ENCODE measurements around the gene AATK.

The AATK gene

DNA sequence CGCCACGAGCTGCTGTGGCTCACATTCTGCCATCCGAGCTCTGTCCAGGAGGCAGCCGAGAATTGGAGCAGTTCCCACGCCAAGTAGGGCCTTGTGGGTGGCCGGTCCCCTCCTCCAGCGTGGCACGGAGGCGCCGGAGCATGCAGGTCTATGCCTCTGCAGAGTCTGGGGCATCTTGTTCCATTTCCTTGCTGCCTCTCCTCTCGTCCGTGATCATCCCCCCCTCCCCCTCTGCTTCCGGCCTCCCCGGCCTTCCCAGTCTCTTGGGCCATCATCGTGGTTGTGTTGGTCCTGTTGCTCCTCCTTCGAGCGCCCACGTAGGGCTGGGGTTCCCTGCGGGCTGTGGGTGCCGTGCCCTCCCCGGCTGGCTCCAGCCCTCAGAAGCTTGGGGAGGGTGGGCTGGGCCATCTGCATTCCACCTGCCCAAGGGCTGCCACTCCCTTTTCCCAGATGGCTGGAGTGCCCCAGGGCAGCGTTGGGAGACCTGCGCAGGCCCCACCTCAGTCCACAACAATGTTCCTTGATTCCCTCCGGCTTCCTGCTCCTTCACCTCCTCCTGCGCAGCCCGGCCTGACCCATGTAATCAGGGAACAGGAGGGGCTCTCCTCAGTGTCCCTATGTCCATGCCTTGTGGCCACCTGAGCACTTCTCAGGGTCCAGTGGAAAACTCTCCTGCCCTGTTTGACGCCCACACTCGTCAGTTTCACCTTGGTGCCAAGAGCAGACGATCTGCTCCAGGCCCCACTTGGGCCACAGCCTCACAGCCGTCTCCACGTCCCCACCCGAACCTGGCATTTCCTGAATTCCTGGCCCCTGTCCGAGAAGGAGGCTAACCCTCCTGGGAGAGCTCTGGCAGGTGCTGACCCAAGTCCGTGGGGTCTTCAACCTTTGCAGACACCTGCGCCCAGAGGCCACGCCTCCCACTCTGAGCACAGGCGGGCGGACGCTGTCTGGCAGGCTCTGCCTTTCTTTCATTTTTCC, 94.0 kb downstream of the AATK start:
- no peak for DNase-seq (ENCODE audit: low read depth)

DNA sequence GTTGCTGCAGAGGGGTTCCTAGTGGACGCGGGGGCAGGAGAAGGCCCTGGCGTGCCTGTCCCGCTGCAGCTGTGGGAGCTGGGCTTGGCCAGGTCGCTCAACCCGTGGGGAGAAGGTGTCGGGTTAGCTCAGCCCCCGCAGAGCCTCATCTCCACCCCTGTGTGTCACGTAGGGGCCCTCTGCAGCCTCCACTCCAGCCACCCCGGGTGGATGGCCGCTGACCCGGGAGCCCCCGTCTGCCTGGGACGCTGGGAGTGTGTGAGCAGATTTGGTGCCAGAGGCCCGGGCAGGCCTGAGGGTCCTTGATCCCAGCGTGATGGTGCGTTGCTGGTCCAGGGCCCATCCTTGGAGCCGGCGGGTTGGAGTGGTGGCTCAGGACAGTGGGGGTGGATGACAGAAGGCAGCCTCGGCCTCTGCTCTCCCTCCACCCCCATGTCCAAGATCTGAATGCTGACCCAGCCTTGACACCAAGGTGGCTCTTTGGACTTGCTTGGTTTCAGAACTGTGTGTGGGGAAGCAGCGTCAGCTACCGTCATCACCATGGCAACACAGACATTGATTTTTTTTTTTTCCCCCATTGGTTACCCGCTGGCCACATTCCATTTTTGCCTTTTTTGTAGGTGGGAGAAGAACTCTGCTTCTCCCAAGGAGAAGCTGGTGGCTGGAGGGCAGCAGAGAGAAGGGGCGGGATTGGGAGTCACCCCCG, 95.3 kb downstream of the AATK start:
- DNase-seq (ENCODE audit: low read depth): no peak

DNA sequence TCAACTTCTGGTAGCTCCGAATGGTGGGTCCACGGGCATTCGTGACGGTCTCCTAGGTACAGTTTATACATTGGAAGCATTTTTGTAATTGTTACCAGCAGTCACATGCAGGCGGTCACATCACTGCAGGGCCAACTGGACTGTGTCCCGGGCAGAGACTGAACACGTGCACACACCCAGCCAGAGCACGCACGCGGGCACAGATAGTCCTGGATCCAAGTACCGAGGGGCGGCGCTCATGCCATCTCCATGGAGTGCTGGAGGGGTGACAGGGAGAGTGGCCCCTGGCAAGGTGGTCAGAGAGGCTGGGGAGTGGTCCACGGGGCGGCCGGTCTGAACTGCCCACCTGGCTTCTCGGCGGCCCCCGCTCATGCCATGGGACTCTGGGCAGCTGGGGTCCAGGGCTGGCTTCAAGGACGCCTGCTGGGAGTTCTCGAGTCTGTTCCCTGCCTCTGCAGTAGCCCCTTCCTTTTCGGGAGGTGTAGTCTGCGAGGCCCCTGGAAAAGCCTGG, 96.8 kb downstream of the AATK start:
- no peak for DNase-seq (ENCODE audit: low read depth)

DNA sequence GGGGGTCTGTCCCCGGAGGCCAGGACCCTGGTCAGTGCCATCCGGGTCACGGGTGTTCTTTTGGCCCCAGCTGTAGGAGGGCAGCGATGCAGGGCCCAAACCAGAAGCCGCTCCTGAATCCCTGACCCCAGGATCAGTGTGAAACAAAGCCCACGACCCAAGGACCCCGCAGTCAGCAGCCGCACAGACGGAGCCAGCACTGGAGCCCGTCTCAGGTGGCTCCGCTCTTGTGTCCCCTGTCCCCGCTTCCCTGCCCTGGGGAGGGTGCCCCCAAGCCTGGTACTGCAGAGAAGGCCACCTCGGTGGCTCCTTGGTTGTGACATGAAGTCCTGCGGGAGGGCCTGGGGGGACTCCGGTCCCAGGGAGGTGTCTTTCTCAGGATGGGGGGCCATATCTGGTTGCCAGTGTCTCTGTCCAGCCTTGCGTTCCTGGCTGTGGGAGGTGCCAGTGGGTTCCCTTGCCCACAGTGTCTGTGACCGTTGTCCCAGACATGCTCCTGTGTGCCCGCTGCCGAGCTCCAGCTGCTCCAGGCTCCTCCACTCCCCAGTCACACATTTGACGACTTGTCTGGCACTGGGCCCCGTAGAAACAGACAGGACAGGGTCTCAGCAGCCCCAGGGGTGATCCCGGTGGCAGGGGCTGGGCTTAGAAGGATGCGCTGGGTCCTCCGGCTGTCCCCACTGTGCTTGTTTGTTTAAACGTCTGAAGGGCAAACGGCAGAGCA, 97.4 kb downstream of the AATK start:
- DNase-seq (ENCODE audit: low read depth): no peak

DNA sequence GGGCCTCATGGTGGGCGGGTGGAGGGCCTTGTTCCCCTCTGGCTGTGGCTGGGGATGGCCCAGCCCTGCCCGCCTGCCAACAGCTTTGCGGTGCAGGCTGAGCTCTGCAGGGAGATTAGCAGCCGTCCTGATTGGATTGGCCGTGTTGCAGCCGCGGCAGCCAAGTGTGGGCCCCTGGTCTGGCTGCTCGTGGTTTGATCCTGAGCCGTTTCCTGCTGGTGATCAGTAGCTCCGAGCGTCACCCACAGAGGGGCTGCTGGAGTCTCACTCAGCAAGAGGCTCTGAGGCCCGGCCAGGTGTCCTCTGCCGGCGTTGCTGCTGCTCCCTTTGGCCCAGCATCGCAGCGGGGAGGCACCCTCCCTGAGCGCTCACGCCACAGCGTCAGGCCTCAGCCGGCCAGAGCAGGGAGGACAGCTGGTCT, 98.6 kb downstream of the AATK start:
- no peak for DNase-seq (ENCODE audit: low read depth)

Measured in stimulated activated CD8-positive, alpha-beta memory T cell treated with anti-CD3 and anti-CD28 coated beads, Interleukin-12 subunit alpha, Interleukin-12 subunit beta, amount 100 ng/mL, for 4 hours (primary cell).